OCI-LY7 (cell line): Measurements from ENCODE around the gene TSPAN5. TPM values are rescaled to one million over a fixed set of nuclear protein-coding genes. Genes with fewer than 3 reads are reported as not detected.

Experiments used
- Bru-seq: library from RNA; stranded (reverse); fragments of 400-500 nt; gene quantifications from one replicate; lab custom pipeline; 2021; lab: Mats Ljungman, UMichigan
- BruChase-seq, 2 experiments: library from RNA; stranded (reverse); fragments of 400-500 nt; gene quantifications; one replicate each; lab custom pipeline; 2021; lab: Mats Ljungman, UMichigan
- BruUV-seq: library from RNA; stranded (reverse); fragments of 400-500 nt; replicated peaks from 2 replicates; lab custom pipeline; 2021; lab: Mats Ljungman, UMichigan
- CTCF ChIA-PET: fragments of 300-600 bp; sonication (Branson Sonifier 250); formaldehyde crosslinking; loops from one replicate; lab custom pipeline; 2022; ENCODE audit warnings: antibody characterized with exemption; ENCODE audit not compliant: unreplicated experiment; lab: Charles Lee
- POLR2A ChIA-PET: fragments of 300-600 bp; sonication (Branson Sonifier 250); formaldehyde crosslinking; loops from one replicate; lab custom pipeline; 2022; ENCODE audit warnings: antibody characterized with exemption; lab: Charles Lee
- DNase-seq: peaks from one replicate; pipeline ENCODE4 v3.0.0-alpha.2; 2015; ENCODE audit warnings: low spot score
- H2AFZ ChIP-seq: fragments of 200-600 bp; sonication (generic), shearing (Covaris generic); 2 replicates; pipeline ENCODE4 v1.6.1; 2014; ENCODE audit warnings: mild to moderate bottlenecking, antibody characterized with exemption, low read length, moderate library complexity
- H3K27ac ChIP-seq: fragments of 200-600 bp; sonication (generic); 2 replicates; pipeline ENCODE4 v1.5.1; 2014; ENCODE audit warnings: mixed run types, low read depth, mild to moderate bottlenecking, moderate library complexity, low read length, inconsistent platforms; ENCODE audit not compliant: poor library complexity, severe bottlenecking
- H3K36me3 ChIP-seq: fragments of 200-600 bp; sonication (generic); 2 replicates; pipeline ENCODE4 v1.6.1; 2014; ENCODE audit warnings: mild to moderate bottlenecking, antibody characterized with exemption, low read length, moderate library complexity, mixed read lengths; ENCODE audit not compliant: insufficient read depth
- H3K4me1 ChIP-seq: fragments of 200-600 bp; sonication (generic); 2 replicates; pipeline ENCODE4 v1.5.1; 2014; ENCODE audit warnings: mild to moderate bottlenecking, low read length; ENCODE audit not compliant: insufficient read depth, poor library complexity, severe bottlenecking
- H3K4me2 ChIP-seq: fragments of 200-600 bp; sonication (generic); 2 replicates; pipeline ENCODE4 v1.6.1; 2014; ENCODE audit warnings: mild to moderate bottlenecking, low read length
- H3K4me3 ChIP-seq: fragments of 200-600 bp; sonication (generic); 2 replicates; pipeline ENCODE4 v1.5.1; 2014; ENCODE audit warnings: mild to moderate bottlenecking, low read depth, low read length; ENCODE audit not compliant: poor library complexity, severe bottlenecking
- H3K79me2 ChIP-seq: fragments of 200-600 bp; sonication (generic); 2 replicates; pipeline ENCODE4 v1.6.1; 2016; ENCODE audit warnings: low read depth, mild to moderate bottlenecking, low read length, moderate library complexity, mixed read lengths; ENCODE audit not compliant: insufficient read depth
- H3K9me2 ChIP-seq: fragments of 200-600 bp; sonication (generic); 2 replicates; pipeline ENCODE4 v1.6.1; 2016; ENCODE audit warnings: mild to moderate bottlenecking, low read length, mixed read lengths; ENCODE audit not compliant: insufficient read depth
- H3K9me3 ChIP-seq: fragments of 200-600 bp; sonication (generic); 2 replicates; pipeline ENCODE4 v1.6.1; 2014; ENCODE audit warnings: mild to moderate bottlenecking, mixed run types, low read length, mixed read lengths
- H4K20me1 ChIP-seq: fragments of 200-600 bp; sonication (generic); 2 replicates; pipeline ENCODE4 v1.6.1; 2014; ENCODE audit warnings: mild to moderate bottlenecking, antibody characterized with exemption, low read length, moderate library complexity, mixed read lengths; ENCODE audit not compliant: insufficient read depth
- EZH2phosphoT487 ChIP-seq: fragments of 200-600 bp; sonication (generic); IDR thresholded peaks from 2 replicates; pipeline ENCODE4 v1.6.1; 2018; ENCODE audit warnings: low read depth, borderline replicate concordance, mild to moderate bottlenecking, mixed run types, antibody characterized with exemption, low read length, moderate library complexity, mixed read lengths
- intact Hi-C: fragments of 100-400 bp; cut with micrococcal nuclease; formaldehyde crosslinking; loops from one replicate; pipeline ENCODE4 v1.10.0; 2022; ENCODE audit not compliant: unreplicated experiment
- long read RNA-seq: library from polyadenylated mRNA; stranded (forward); transcript quantifications from one replicate; pipeline ENCODE4 v2.0.0, GENCODE V29; 2022
- total RNA-seq, 2 experiments: library from RNA; depleted of rRNA in 1 of 2; stranded (reverse); fragments of >200 nt in 1 of 2; shearing (Covaris generic) in 1 of 2; gene quantifications; 2 replicates each; pipeline ENCODE4 v1.2.3, GENCODE V29; 2014 to 2022
- TF ChIP-seq, protein P1 (sequence below): fragments of 200-600 bp; sonication (generic); conservative IDR thresholded peaks from 2 replicates; pipeline ENCODE4 v1.5.1; 2014; ENCODE audit warnings: mild to moderate bottlenecking, antibody characterized with exemption, low read length, moderate library complexity, mixed read lengths

TSPAN5 gene
- total RNA-seq (2014; rRNA removed; shearing (Covaris generic)): not detected in 2 replicates
- total RNA-seq (2022): not detected in 2 replicates
- percentile 15 among the genes with signal in this experiment for Bru-seq, nascent RNA
- percentile 15 among the genes with signal in this experiment for BruChase-seq, experiment 1, labeled RNA remaining after a 6-hour chase
- BruChase-seq, experiment 2, labeled RNA remaining after a 2-hour chase: percentile 15 among the genes with signal in this experiment
- long read RNA-seq, partial matches to known transcripts: 0 of 1 reads
- long read RNA-seq, other reads (novel, unspliced or antisense): 1 of 1 reads

DNA sequence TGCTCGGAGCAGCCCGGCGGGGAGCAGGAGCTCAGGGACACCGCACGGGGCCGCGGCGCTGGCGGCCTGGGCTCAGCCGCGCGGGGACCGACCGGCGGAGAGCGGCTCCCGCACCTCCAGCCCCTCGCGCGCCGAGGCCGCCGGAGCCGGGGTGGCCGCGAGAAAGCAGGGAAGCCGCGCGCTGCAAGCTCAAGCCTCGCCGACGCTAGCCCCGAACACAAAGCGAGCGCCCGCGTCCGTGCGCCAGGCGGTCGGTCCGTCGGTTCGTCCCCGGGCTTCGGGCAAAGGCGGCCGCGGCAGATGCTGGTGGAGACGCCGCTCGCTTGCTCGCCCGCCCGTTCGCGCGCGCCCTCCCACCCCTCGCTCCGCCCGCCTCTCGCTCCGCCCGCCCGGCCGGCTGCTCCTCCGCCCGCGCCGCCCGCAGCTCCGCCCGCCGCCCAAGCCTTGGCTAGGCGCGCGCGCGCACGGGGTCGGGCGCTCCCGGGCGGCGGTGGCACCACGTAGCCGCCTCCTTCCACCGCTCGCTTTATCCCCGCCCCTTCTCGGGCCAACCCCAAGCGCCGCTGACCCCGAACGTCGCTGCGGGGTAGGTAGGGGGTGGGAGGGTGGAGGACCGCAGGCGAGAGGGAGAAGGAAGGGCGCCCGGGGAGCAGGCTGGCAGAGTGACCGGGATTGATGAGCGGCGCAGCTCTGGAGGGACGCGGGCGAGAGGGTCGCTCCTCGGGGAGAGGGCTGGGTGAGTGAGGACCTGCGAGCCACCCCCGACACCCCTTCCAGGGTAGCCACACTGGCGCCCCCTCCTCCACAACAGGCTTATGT is at the start of gene TSPAN5:
Gene TSPAN5 (minus strand): TSS at position 325 of the 819 bp plus-strand sequence.
- ChIA-PET POLR2A (no interaction called here), CTCF (no interaction called here)
- no peaks in the 10 kb centered on the region for H3K79me2 ChIP-seq
- no peaks in the 10 kb centered on the region for H4K20me1 ChIP-seq
- H3K9me3 ChIP-seq: no peaks in the 10 kb centered on the region
- H3K4me2 ChIP-seq: peak within 1 kb of the TSS; percentile 42; the same call in 1 of the 2 replicates
- no peak within 1 kb of the TSS for H3K27ac ChIP-seq
- intact Hi-C loops: no loop called here
- H3K4me3 ChIP-seq: no peak within 1 kb of the TSS
- DNase-seq: peak; percentile 3
- H3K36me3 ChIP-seq: no peaks in the 10 kb centered on the region
- H2AFZ ChIP-seq: no peak within 1 kb of the TSS
- no peaks in the 10 kb centered on the region for H3K9me2 ChIP-seq
- no TSS peak for BruUV-seq
- H3K4me1 ChIP-seq: no peaks in the 10 kb centered on the region
- TF ChIP-seq, protein P1, sequence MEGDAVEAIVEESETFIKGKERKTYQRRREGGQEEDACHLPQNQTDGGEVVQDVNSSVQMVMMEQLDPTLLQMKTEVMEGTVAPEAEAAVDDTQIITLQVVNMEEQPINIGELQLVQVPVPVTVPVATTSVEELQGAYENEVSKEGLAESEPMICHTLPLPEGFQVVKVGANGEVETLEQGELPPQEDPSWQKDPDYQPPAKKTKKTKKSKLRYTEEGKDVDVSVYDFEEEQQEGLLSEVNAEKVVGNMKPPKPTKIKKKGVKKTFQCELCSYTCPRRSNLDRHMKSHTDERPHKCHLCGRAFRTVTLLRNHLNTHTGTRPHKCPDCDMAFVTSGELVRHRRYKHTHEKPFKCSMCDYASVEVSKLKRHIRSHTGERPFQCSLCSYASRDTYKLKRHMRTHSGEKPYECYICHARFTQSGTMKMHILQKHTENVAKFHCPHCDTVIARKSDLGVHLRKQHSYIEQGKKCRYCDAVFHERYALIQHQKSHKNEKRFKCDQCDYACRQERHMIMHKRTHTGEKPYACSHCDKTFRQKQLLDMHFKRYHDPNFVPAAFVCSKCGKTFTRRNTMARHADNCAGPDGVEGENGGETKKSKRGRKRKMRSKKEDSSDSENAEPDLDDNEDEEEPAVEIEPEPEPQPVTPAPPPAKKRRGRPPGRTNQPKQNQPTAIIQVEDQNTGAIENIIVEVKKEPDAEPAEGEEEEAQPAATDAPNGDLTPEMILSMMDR: no peak
- TF ChIP-seq EZH2phosphoT487: no peak

- POLR2A ChIA-PET: no interaction called here
- CTCF ChIA-PET: no interaction called here
- intact Hi-C loops: no loop called here
Measured at GRCh38 chr4:98706935-98707334, 48.5 kb upstream of the TSPAN5 start.

More at GRCh38 chr4:98706935-98707334, 48.5 kb upstream of the TSPAN5 start:
- Histone ChIP-seq H3K4me1 (no peaks in the 10 kb centered on the region), H2AFZ (no peak overlapping the region), H3K9me2 (no peaks in the 10 kb centered on the region), H3K9me3 (no peaks in the 10 kb centered on the region), H3K27ac (no peak overlapping the region), H4K20me1 (no peaks in the 10 kb centered on the region), H3K4me3 (no peak overlapping the region), H3K4me2 (no peak overlapping the region), H3K79me2 (no peaks in the 10 kb centered on the region), H3K36me3 (no peaks in the 10 kb centered on the region)
- TF ChIP-seq EZH2phosphoT487: no peak
- TF ChIP-seq, protein P1: no peak
- BruUV-seq: no TSS peak
- no peak for DNase-seq
